Stimulated activated naive CD4-positive, alpha-beta T cell treated with Interleukin-2 at 50 U/mL for 16 hours (primary cell): ENCODE measurements around the gene IGSF21.

ENCODE experiments used
- DNase-seq: peaks from one replicate; lab custom pipeline; 2025; lab: John Stamatoyannopoulos, UW

The IGSF21 gene

DNA sequence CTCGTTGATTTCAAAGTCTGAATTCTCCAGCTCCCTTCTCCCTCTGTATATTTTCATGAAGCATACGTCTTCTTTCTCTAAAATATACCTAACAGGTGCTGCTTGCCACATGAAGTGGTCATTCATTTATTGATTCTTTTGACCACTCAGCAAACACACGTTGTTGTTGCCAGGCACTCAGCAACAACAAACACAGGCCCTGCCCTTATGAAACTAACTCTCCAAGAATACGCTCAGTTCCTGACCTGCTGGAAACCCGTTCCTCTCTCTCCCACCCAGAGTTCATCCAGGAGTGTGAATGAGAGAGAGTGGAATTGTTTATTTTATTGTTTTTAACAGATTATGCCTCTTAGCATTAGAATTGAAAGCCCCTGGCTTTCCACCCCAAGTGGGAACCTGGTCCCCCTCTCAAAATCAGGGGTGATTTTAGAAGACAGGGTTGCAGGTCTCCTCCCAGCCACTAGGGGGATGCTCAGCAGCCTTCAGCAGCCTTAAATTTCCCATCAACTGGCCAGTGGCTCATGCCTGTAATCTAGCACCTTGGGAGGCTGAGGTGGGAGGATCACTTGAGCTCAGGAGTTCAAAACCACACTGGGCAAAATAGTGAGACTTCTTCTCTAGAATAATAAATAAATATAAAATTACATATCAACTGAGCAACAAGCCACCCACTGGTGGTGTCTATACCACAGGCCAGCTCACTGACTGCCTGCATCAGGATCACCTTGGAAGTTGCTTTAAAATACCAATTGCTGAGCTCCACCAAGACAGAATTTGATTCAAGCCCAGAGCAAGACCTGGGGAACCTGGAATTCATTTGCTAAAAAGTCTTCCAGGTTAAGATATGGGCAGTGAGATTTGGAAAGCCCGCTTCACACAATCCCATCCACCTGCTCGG, 192.1 kb downstream of the IGSF21 start:
- no peak for DNase-seq

DNA sequence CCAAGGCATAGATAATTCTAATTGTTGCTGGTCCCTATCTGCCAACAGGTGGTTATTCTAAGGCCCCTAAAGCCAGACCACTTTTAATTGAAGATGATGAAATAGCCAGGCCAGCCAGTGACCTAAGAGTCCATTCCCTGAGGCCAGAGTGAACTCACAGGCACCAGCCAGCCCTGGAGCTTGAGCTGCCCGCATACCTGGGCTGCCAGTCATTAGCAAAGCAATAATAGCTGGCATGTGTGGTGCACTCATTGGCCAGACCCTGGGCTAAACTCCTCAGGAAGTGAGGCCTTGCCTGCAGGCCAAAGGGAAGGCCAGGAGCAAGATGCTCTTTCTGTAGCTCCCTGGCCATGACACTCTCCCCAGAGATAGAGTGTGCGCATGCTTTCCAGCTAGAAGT, 192.8 kb downstream of the IGSF21 start:
- DNase-seq, result no peak

DNA sequence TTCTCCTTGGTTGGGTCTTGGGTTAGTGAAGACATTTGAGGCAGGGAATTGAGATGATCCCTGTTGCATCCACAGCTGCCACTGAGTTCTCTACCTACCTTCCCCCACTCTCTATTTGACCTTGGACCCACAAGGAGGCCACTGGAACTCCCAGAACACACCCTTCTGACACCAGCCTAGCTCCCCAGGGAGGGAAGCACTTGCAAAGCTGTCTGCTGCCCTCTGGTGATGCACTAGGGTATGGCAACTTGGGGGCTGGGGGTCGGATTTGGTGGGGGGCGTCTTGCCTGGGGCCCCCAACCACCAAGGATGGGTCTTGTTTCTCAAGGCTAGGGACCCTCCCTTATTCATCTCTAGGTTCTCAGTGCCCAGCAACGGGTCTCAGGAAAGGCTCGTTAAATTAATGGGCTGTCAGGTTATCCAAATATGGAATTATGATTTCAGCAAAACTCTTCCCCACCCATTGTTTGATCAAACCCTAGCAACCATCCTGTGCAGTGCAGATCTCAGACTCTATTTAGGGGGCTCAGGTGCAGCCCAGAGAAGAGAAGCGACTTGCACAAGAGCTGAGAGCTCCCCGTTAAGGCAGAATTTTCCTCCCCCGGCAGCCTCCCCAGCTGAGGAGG, 195.3 kb downstream of the IGSF21 start:
- no peak for DNase-seq

DNA sequence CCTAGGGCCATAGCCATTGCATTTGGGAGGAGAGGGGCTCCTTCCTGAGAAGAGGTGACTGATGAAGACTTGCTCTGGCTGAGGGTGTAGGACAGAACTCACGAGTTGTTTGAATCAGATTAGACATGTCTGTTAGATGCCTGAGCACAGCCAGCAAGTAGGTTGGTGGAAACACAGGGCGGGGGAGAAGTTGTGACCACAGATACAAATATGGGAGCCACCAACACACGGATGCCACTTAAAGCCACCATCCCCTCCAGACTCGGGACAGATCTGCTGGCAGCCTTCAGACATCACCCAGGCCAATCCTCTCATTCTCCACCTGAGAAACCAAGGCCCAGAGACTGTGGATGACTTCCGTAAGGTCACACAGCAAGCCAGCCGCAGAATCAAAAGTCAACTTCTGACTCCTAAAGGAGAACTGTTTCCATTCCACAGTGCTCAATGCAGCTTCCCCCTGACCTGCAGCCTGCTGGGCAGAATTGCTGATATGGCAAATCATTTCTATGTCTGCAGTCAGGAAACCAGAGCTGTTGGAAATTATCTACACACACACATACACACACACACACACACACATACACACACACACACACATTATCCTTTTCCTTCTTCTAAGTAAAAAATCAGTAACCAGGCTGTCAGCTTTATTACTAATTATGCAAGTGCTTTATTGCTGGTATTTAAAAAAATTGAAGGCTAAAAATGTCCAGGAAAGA, 196.7 kb downstream of the IGSF21 start:
- DNase-seq, result no peak

DNA sequence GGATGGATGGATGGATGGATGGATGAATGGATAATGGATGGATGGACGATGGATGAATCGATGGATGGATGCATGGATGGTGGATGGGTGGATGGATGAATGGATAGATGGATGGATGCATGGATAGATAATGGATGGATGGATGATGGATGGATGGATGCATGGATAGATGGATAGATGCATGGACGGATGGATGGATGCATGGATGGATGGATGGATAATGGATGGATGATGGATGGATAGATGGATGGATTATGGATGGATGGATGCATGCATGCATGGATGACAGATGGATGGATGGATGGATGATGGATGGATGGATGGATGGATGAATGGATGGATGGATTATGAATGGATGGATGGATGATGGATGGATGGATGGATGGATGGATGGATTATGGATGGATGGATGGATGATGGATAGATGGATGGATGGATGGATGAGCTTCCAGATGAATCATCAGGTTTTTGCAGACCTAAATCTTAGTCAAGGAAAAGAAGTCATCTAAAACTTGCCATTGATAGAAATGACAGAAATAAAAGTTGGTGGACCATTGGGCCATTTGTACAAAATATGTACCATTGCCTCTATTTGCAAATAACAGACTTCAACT, 197.7 kb downstream of the IGSF21 start:
- no peak for DNase-seq

DNA sequence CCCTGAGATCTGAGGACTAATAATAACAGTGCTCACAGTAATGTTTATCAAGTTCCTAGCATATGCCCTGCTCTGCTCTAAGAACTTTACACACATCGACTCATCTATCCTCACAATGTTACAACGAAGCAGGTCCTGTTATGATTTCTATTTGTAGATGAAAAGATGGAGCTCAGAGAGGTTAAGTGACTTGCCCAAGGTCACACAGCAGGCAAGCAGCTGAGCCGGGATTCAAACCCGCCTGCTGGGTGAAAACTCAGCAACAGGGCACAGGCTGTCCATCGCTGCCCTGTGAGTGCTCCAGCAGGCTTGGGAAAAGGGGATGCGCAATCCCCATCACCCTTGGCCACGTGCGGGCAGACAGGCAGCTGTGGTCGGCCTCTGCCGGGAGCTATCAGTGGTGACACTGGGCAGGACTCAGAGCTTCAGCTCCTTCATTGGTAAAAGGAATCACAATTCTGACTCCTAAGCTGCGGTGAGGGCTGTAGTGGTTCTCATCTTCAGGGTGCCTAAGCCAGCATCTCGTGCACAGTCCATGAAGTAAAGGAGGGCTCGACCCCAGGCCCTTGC, 199.8 kb downstream of the IGSF21 start:
- DNase-seq, result no peak

DNA sequence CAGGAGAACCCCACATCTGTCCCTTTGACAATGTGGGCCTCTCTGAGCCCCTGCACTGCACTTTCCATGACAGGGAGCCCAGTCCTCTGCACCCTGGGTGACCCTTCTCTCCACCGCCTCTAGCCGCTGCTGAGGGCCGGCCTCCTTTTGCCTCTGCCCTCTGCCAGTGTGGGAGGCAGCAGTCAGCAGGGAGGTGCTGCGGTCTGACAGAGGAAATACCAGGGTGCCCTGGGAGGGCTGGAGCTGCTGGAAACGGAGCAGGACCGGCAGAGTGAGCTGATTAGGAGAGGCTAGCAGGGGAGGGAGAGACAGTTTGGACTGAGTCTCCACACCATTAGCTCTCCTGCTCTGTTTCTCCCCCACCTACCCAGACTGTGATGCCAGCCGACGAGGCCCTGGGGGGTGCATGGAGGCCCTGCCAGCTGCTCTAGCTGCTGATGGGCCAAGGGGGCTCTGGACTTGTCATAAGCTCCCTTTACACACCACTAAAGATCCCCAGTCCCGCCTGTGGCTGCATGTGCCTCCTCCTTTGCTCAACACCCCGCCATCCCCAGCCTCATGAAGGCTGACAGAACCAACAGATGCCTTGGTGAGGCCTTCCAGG, 202.1 kb downstream of the IGSF21 start:
- no peak for DNase-seq

DNA sequence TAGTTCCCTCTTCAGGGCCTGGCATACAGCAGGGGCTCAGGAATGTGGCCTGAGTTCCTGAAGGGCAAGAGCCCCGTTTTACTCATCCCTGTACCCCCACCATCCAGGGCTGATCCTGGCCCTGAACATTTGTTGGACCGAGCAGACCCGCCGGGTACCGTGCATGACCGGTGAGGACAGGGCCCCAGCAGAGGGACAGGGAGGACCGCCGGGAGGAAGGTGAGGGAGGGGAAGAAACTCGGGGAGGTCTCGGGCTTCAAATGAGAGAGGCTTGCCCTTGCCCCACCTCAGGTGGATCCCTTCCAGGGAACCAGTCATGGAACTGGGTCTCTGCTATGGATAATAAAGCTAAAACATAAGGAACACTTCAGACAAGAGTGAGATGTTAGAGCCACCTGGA, 205.4 kb downstream of the IGSF21 start:
- no peak for DNase-seq

DNA sequence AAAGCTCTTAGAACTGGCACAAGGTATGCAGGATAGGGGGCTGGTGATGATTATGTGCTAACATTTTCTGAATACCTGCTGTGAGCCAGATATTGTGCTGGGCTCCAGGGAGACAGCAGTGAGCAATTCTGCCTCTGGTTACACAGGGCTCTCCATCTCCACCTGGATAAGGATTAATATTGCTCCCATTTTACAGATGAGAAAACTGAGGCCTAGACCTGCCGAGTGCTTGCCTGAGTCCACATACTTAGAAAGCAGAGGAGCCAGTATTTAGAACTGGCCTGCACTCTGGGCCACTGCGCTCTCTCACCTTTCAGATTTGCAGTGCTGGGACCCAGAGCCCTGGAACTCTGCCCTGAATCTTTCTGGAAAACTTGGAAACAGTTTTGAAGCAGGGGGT, 205.9 kb downstream of the IGSF21 start:
- DNase-seq, result no peak

DNA sequence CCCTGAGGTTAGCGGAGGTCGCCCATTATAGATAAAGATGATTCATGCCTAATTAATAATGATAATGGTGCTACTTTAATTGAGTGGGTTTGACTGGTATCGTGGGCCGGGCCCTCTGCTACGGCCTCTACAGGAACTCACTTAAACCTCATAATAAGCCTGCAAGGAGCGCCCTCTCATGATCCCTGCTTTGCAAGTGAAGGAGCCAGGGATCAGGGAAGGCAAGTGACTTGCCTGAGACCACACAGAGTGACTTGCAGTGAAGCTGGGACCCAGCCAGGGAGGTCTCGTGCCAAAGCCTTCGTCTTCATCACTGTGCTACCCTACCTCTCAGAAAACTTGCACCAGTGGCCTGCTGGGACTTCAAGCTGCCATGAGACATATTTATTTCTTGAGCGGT, 206.8 kb downstream of the IGSF21 start:
- DNase-seq, result no peak

DNA sequence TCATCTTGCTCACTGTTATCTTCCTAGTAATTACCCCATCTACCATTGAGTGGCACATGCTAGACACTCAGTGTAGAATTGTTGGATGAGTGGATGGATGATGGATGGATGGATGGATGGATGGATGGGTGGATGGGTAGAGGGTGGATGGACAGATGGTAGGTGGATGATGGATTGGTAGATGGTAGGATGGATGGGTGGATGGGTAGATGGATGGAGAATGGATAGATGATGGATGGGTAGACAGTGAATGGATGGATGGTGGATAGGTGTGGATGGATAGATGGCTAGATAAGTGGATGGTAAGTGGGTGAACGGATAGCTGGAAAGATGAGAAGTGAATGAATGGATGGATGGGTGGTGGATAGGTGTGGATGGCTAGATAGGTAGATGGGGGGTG, 207.9 kb downstream of the IGSF21 start:
- no peak for DNase-seq

DNA sequence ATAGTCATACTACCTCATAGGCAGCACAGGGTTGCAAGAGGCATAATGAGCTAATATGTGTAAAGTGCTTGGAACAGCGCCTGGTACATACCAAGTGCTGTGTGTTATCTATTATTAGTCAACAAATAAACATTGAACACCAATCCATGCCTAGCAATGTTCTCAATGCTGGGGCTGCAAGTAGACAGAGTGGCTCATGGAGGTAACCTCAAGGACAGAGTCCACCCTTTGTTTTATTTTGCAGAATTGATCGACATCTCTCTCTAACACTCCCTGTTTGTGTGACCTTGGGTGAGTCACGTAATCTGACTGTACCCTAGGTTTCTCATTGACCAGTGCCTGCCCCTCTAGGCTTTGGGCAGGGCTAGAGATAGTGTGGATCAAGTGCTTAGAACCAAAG, 209.2 kb downstream of the IGSF21 start:
- DNase-seq, result no peak

DNA sequence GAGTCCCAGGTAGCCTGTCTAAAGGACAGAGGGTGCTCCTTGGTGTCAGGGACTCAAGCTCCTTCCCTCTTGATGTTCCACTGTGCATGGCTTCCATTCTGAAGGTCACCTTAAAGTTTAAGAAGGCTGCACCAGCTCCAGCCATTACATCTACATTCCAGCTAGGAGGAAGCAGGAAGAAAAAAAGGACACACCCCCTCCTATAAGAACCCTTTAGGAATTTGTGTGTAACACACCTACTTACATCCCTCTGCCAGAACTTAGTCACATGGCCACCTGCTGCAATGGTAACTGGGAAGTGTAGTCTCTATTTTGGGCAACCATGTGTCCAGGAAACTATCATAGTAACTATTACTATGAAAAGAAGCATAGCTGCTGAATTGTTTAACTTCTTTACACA, 211.5 kb downstream of the IGSF21 start:
- DNase-seq, result no peak

DNA sequence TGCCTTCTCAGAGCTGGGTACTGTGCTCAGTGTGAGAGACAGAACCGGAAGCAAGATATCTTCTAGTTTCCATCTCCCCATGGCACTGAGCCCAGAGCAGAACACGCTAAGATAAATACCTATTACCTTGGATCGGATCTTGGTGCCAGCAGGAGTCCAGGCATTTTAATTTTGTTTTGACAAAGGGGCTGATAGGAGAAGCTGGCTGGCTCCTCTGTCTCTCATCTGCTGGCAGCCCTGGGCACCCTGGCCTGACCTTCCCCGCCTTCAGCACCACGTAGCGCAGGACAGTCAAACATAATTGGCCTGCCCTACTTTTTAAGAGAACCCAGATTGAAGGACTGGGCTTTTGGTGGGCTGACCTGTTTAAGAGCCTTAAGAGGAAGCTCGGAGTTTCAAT, 212.5 kb downstream of the IGSF21 start:
- DNase-seq, result no peak

DNA sequence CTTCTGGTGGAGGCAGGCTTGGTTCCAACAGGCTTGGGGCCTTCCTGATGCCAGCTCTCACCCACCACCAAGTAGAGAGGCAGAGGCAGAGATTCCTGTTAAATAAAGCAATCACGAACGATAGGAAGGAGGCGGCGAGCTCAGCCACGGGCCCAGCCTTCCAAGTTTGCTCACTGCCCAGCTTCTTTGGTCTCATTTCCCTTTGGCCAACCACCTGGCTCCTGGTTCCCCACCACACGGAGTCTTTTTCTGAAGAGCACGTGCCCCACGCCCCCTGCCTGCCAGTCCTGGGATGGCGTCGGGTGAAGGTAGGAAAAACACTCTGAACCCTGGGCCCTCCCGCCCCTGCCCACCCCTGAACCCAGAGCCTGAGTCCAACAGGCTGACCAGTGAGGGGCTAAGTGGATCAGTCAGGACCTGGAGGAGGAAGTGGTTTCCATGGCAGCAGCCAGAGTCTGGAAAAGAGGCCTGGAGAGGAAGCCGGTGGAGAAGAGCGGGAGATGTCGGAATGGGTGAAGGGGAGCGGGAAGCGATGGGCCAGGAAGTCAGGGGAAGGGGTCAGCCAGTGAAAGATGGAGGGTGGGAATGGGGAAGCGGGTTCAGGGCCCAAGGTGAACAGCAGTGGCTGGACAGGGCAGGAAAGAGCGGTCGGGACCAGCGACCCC, 214.9 kb downstream of the IGSF21 start:
- no peak for DNase-seq

DNA sequence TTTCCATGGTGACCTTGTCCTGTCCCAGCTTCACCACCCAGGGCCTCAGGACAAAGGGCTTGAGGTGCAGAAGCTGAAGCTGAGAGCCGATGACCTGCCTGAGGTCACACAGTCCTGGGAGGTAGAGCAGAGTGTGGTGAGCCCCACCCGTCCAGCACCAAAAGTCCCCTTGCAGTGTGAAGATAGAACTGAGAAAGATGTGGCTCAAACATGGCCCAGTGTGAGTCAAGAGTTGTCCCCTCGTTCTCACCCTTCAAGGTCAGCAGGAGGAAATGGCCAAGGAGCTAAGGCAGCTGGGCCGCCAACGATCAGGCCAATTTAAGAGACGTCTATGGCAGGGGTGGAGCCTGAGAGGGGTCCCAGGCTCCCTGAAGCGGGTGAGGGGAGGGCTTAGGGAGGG, 215.7 kb downstream of the IGSF21 start:
- no peak for DNase-seq

DNA sequence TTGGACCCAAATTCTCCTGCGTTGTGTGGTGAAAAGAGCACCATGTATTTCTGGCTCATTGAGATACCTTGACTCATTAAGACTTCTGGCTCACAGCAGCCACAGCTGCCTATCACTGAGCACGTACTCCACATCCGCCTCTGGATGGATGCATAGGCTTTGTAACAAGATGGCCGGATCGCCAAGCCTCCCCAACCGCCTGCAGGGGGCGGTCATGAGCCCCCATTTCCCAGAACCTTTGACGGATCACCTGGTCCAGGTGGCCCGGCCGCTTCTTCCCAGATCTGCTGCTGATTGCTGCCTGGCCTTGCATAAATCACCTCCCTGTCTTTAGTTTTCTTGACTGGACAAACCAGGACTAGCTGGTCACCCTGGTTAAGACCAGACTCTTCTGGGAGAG, 216.6 kb downstream of the IGSF21 start:
- no peak for DNase-seq

DNA sequence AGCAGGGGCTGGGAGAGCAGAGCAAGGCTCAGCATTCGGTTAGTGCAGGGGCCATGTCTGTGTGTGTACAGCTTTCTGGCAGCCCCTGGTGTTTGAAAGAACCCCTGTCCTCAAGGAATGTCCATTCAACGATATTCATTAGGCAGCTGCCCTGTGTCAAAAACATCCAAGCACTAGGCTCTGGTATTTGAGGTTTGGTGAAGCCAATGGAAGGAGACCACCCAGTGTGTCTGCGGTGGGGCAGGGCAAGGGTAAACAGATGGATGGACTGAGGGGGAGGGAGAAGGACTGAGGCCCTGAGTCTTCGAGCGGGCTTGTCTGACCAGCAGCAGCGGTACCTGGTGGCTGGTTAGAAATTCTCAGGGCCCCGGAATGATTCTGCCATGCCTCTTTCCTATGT, 217.5 kb downstream of the IGSF21 start:
- no peak for DNase-seq

DNA sequence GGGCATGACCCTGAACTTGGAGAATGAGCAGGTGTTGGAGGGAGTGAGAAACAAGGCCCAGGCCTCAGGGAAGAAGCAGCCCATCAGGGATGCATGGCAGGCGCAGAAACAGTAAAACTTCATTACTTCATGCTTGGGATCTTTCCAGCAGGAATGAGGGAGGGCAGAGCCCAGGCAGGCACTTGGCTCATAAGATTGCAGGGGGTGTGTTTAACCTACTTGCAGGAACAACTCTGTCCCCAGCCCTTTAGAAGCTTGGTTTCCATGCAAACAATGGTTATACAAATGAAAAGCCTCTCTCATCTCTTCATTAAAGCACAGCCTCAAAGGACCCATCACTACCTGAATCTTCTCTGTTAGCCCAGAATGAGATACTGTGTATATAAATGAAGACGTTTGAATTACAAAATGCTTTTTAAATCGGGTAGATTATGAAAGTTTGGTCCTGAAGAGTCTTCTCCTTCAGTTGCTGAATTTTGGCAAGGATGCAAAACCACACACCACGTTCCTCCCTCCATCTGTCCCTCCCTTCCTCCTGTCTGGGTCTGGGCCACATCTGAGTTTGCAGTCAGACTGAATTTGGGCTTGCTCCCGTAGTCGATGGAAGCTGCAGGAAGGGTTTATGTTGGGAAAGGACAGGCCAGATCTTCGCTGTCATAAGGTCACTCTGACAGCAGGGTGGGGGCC, 218.8 kb downstream of the IGSF21 start:
- no peak for DNase-seq

DNA sequence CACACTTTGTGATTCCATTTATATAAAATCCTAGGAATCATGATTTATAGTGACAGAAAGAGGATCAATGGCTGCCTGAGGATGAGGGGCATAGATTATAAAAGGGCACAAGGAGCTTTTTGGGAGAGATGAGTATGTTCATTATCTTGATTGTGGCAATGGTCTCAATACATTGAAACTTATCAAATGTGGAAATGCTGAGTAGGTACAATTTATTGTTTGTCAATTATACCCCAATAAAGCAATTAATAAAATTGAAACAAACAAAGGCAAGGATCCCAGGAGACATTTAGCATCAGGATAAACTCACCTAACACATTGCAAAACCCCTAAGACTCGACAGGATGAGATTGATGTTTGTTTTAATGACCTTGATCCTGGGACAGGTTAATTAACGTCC, 220.1 kb downstream of the IGSF21 start:
- no peak for DNase-seq

DNA sequence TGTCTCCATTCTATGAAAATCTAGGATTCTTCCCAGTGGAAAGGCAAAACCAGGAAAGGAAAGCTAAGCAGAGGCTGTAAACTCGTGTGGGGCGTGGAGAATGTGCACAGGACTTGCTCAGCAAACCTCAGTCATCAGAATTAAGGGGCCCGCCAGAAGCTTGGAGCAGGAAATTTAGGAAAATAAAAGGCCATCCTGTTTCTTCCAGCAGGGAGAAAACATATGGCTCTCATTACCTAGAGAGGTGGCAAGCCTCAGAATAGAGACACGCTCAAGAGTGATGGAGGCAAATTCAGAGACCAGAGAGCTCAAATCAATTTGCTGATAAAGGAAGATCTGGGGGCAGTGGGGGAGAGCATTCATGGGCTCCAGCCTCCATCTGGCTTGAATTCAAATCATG, 221.2 kb downstream of the IGSF21 start:
- DNase-seq, result no peak
